ENCODE results near the gene TNFRSF4. TPM values are rescaled to one million over a fixed set of nuclear protein-coding genes. Genes with fewer than 3 reads are reported as not detected.

TNFRSF4 gene
- total RNA-seq, 1 donor from 2014 or later: 58.5 TPM

DNA sequence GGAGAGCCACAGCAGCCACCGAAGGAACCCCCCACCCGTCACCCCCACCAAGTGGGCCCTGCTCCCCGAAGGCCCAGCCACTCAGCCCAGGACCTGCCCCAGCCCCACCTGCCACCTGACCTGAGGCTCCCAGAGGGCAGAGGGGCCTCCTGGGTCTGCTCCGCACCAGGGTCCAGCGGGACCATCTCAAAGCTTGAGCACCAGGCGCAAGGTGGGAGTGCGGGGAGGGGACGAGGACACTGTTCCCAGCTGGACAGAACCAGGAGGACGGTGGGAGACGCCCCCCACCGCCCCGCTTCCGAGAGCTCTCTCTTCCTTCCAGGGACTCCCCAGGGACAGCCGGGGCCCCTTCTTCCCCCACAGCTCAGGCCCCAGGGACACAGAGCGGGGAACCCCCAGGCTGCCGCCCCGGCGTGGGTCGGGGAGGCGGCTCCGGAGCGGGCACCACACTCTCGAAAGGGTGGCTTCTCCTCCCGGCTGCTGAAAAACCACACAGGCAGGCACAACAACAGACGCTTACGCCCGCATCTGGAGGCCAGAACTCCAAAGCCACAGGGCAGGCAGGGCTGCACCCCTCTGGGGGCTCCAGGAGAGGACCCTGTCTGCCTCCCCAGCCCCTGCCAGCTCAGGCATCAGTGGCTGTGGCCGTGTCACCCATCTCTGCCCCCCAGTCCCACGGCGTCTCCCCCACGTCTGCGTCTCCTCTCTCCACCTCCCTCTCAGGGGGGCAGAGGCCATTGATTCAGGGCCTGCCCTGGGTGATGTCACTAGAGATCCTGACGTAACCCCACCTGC is 42.2 kb downstream of the TNFRSF4 start:
- no peak for DNase-seq (ENCODE audit: extremely low read depth, low read depth, low spot score)

GRCh38 chr1:1171161-1171545 is 42.8 kb downstream of the TNFRSF4 start:
- no peak for DNase-seq (ENCODE audit: extremely low read depth, low read depth, low spot score)

GRCh38 chr1:1170215-1171091 is 43.5 kb downstream of the TNFRSF4 start:
- no peak for DNase-seq (ENCODE audit: extremely low read depth, low read depth, low spot score)

- DNase-seq (ENCODE audit: extremely low read depth, low read depth, low spot score): no peak
These were observed 44.3 kb downstream of the TNFRSF4 start for GRCh38 chr1:1169429-1170214.

GRCh38 chr1:1168451-1169411 is 45.2 kb downstream of the TNFRSF4 start:
- no peak for DNase-seq (ENCODE audit: extremely low read depth, low read depth, low spot score)

DNA sequence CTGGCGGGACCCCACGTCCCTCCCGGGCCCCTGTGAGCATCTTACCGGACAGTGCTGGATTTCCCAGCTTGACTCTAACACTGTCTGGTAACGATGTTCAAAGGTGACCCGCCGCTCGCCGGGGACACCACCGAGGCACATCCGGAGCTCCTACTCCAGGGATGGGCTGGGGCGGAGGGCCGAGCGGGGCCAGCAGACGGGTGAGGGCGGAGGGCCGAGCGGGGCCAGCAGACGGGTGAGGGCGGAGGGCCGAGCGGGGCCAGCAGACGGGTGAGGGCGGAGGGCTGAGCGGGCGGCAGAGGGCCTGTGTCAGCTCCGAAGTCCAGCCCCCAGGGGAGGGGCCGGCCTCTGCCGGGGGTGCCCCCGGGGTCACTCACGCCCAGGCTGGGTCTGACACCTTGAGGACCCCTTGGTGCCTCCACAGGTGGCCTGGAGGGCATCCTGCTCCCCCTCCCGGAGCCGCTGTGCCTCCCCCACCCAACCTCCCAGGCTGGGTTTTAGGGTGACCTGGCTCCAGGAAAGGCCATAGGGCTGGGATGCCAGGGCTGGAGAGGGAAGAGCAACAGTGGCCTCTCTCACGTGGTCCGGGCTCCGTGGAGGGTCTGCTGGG is 46.0 kb downstream of the TNFRSF4 start:
- no peak for DNase-seq (ENCODE audit: extremely low read depth, low read depth, low spot score)

- DNase-seq (ENCODE audit: extremely low read depth, low read depth, low spot score): no peak
These were observed 46.5 kb downstream of the TNFRSF4 start for GRCh38 chr1:1167398-1167821.

DNA sequence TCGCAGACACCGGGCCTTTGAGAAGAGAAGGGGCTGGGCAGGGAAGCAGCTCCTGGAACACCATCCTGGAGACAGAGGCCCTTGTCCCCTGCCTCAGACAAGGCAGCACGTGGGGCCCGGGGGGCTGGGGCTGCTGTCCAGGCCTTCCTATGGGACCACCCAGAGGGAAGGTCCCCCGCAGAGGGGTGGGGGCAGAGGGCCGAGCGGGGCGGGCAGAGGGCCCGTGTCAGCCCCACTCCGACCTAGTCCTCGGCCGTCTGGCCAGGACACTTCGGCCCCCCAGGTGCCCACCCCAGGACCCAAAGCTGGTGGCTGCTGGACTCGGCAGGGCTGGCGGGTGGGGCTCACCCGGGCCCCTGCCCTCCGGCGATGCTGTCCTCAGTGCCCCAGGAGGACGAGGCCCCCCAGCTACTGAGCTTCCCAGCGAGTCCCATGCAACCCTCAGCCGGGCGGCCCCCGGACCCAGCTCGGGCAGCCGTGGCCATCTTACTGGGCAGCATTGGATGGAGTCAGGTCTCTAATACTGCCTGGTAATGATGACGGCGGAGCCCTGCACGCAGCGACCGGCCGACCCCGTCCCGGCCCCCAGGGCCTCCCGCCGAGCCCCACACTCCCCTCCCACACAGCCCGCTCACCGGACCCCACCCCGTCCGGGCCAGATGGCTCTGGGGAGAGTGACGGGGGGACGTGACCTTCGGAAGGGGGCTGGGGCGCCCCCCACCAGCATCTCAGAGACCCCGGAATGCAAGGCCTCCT is 47.1 kb downstream of the TNFRSF4 start:
- no peak for DNase-seq (ENCODE audit: extremely low read depth, low read depth, low spot score)

- no peak for DNase-seq (ENCODE audit: extremely low read depth, low read depth, low spot score)
These were observed 48.0 kb downstream of the TNFRSF4 start for GRCh38 chr1:1165900-1166421.

DNA sequence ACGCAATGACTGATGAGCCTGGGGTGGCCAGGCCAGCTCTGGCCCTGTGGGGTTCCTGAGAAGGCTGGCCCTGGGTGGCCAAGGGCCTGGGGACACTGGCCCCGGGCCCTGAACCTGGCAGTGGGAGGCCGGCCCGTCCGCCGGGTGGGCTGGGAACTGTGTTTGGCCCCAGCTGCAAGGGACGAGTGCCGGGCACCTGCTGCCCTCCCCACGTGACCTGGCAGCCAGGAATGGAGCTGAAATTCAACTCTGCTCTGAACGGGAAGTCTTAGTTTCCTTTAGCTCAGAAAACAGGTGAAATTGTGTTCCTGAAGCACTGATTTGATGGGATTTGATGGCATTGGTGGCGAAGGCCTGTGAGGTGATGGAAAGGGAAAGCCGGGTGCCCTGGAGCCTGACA is 48.5 kb downstream of the TNFRSF4 start:
- no peak for DNase-seq (ENCODE audit: extremely low read depth, low read depth, low spot score)

DNA sequence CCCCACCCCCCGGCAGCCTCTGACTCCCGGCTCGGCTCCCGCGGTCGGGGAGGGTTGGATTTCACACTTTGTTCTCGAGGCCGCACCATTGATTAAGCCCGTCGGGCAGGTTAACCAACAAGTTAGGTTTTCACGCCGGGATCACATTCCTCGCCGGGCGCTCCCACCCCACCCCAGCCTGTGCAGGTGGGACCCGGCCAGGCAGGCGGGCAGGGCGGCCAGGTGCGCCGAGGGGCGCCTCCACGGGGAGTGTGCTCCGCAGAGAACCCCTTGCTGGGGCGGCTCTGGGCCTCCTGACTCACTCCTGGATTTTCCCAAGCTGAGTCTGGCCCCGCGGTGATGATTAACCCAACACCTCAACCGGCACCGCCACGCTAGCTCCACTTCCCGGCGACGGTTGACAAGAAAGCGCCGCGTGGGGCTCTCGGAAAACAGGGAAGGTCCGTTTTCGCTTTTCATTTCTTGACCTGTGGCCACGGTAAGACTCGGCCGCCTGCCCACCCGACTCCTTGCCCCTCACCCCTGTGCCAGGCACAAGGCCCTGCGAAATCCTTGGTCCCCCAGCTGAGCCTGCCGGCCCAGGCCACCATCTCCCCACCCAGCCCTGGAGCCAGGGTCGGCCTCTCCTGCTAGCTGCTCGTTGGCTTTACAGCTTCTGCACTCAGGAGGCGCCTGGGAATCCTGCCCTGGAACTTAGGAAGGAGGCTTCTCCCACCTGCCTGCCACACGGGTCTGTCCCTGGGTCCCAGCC is 49.1 kb downstream of the TNFRSF4 start:
- no peak for DNase-seq (ENCODE audit: extremely low read depth, low read depth, low spot score)

- no peak for DNase-seq (ENCODE audit: extremely low read depth, low read depth, low spot score)
These were observed 49.6 kb downstream of the TNFRSF4 start for GRCh38 chr1:1164361-1164700.

DNA sequence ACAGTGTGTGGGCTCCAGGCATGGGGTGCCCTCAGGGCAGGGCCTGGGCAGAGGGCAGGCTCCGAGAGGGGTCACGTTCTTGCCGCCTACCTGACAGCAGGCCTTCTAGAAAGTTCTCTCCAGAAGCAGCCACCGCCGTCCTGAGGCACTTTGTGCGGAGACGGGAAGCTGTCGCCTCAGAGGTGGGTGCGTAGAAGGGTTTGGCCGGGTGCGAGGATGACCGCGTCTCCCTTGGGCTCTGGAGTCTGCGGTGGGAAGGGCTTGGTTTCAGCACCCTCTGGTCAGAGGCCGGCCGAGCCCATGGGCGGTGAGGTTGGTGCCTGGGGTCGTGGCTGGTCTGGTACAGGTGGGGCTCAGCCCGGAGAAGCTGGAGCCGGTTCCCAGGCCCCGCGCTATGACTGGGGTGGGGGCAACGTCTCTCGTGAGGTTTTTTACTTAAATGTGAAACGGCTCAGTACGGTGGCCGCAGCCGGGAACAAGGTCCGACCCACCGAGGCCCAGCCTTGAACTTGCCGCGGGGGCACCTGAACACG is 50.3 kb downstream of the TNFRSF4 start:
- no peak for DNase-seq (ENCODE audit: extremely low read depth, low read depth, low spot score)

DNA sequence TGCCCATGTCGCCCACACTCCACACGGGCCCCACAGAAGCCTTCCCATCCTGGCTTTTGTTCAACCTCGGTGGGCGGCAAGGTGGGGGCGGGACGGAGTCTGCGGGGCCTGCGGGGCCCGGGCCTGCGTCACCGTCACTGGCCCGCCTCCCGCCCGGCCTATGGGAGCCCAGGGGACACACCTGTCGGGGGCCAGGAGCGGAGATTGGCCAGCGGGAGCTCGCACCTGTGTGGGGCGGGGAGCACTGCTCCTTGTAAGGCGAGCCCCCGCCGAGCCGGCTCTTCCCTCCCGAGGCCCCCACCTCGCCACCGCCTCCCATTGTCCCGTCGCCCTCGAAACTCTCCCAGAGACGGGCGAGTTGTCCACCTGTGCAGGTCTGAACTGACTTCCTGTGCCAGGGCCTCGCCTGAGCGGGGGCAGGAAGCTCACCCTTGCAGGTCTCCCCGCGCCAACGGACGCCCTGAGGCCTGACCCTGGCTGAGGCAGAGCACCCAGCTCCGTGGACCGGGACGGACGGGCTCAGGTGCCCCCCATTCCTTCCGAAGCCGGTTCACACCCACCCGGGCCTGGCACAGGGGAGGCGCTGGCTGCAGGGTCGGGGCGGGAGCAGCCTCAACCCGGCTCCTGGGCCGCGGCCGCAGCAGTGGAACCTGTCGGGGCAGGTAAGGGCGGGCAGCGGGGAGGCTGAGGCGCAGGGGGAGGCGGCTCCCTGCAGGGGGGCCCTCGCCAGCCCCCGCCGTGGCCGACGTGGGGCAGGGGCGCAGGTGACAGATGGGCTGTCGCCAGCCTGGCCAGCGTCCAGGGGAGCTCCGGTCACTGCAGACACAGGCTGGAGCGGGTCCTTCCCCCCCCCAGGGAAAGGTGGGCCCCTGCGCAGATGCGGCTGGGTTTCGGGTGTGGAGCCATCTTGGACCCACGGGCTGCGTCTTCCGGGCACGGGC is 51.1 kb downstream of the TNFRSF4 start:
- no peak for DNase-seq (ENCODE audit: extremely low read depth, low read depth, low spot score)

DNA sequence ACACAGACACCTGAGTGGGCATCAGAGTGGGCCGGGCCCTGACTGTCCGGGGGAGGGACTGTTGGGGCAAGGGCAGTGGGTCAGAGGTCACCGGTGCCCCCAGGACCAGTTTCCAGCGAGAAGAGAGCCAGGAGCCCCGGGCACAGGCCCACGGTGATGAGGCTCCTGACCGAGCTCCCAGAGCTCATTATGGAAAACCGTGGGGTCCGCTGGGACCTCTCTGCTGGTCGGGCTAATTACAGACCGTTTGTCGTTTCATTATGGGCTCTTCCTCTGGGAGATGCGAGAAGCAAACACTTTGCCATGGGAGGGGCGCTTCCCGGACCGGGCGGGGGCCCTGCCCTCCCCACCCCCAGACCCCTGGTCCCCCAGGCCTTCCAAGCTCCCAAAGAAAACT is 52.3 kb downstream of the TNFRSF4 start:
- no peak for DNase-seq (ENCODE audit: extremely low read depth, low read depth, low spot score)
